ENCODE data around the gene TICAM1. TPM values are rescaled to one million over a fixed set of nuclear protein-coding genes. Genes with fewer than 3 reads are reported as not detected.

The TICAM1 gene
- total and polyA plus RNA-seq, 7 donors: 7.4 to 17.0 (median 11.4) TPM

DNA sequence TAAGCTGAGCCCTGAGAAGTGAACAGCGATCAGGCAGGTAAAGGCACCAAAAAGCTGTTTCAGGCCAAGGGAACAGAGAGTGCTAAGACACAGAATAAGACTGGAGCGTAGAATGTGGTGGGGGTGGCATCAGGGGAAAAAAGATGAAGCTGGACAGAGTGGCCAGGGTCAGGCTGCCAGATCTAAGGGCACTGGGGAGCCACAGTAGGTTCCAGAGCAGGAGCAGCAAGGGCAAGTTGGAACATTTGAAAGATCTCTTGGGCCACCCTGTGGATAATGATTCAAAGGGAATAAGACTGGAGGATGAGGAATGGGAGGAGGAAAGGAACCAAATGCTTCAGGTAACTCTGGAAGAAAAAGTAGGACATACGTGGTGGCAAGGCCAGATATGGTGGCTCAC is 42.4 kb upstream of the TICAM1 start:
- Histone ChIP-seq H3K4me3 (no peak overlapping the region), H3K4me1 (peaks cover 7% of the 10 kb centered on the region), H3K9me3 (no peaks in the 10 kb centered on the region), H3K36me3 (ENCODE audit: insufficient read depth in 1 of 2, low read depth in 1 of 2) (no peaks in the 10 kb centered on the region), H3K27ac (no peak overlapping the region), H3K27me3 (ENCODE audit: insufficient read depth in 3 of 3, low read length in 2 of 3) (no peaks in the 10 kb centered on the region)
- intact Hi-C loops (cut with DNase I): loop anchor here (1.0 to 2.0 kb wide), 2 partner anchors 36 to 157 kb away; no protein-coding TSS in a partner anchor
- DNase-seq (no peak), ATAC-seq (no peak)
- WGBS, 3 donors: 91 to 96% (median 92%) methylated on average over 3 of the region's 3 CpGs
- no peak for TF ChIP-seq CTCF (IDR thresholded peaks at IDR 0.05)

DNA sequence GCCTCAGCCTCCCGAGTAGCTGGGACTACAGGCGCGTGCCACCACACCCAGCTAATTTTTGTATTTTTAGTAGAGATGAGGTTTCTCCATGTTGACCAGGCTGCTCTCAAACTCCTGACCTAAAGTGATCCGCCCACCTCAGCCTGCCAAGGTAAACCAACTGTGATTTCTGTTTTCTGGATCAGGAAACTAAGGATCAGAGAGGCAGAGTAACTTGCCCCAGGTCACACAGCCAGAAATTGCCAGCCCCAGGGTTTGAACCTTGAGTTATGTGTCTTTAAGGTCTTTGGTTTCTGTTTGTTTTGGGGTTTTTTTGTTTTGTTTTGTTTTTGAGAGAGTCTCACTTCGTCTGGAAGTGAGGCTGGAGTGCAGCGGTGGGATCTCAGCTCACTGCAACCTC is 40.2 kb upstream of the TICAM1 start:
- no peak for ATAC-seq
- no peak for DNase-seq
- no peaks in the 10 kb centered on the region for H3K36me3 ChIP-seq (ENCODE audit: insufficient read depth in 1 of 2, low read depth in 1 of 2)
- TF ChIP-seq CTCF (IDR thresholded peaks at IDR 0.05): no peak
- intact Hi-C loops (cut with DNase I): loop anchor here (1.0 to 2.0 kb wide), 2 partner anchors 40 to 159 kb away; no protein-coding TSS in a partner anchor
- no peak overlapping the region for H3K4me3 ChIP-seq
- no peaks in the 10 kb centered on the region for H3K27me3 ChIP-seq (ENCODE audit: insufficient read depth in 3 of 3, low read length in 2 of 3)
- no peaks in the 10 kb centered on the region for H3K9me3 ChIP-seq
- WGBS, 3 donors: 68 to 91% (median 84%) methylated on average over 6 of the region's 6 CpGs
- H3K4me1 ChIP-seq: peaks cover 6% of the 10 kb centered on the region
- no peak overlapping the region for H3K27ac ChIP-seq

- 68 to 74% (median 69%) methylated on average over 9 to 10 of the region's 10 CpGs for WGBS, 3 donors
- ATAC-seq (peak; percentile 54 to 74 (median 63)), DNase-seq (peak; percentile 70 to 76)
These were observed 38.7 kb upstream of the TICAM1 start for GRCh38 chr19:4870025-4870700.

DNA sequence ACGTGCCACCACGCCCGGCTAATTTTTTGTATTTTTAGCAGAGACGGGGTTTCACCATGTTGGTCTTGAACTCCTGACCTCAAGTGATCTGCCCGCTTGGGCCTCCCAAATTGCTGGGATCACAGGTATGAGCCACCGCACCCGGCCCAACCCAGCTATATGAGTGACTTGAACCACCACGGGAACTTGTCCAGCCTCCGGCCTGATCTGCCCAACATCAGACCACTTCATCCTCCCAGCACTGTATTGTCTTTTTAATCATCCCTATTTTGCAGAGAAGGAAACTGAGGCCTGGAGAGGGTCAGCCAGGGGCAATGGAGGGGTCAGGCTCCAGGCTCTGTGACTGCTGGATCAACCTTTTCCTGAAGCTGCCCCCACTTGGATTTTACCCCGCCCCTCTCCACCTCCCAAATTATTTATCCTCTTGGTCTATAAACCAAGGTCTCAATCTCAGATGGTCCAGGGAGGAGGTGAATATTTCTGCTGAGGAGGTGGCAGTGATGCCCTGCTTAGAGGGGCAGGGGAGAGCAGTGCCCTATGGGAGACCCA is 36.8 kb upstream of the TICAM1 start:
- peak overlapping the region; percentile 89 for H3K27ac ChIP-seq
- no peaks in the 10 kb centered on the region for H3K27me3 ChIP-seq (ENCODE audit: insufficient read depth in 3 of 3, low read length in 2 of 3)
- no peak for TF ChIP-seq CTCF (IDR thresholded peaks at IDR 0.05)
- no peaks in the 10 kb centered on the region for H3K36me3 ChIP-seq (ENCODE audit: insufficient read depth in 1 of 2, low read depth in 1 of 2)
- H3K9me3 ChIP-seq: no peaks in the 10 kb centered on the region
- WGBS, 3 donors: 58 to 85% (median 66%) methylated on average over 10 of the region's 10 CpGs
- peaks cover 13% of the 10 kb centered on the region for H3K4me1 ChIP-seq
- no peak for ATAC-seq
- peak overlapping the region; percentile 88 for H3K4me3 ChIP-seq
- intact Hi-C loops (cut with DNase I): no loop called here
- DNase-seq: peak in 1 of 2 donors; percentile 49

More at GRCh38 chr19:4870025-4870700, 38.7 kb upstream of the TICAM1 start:
- Histone ChIP-seq H3K4me3 (no peak overlapping the region), H3K4me1 (peaks cover 13% of the 10 kb centered on the region), H3K27me3 (ENCODE audit: insufficient read depth in 3 of 3, low read length in 2 of 3) (no peaks in the 10 kb centered on the region), H3K9me3 (no peaks in the 10 kb centered on the region), H3K36me3 (ENCODE audit: insufficient read depth in 1 of 2, low read depth in 1 of 2) (no peaks in the 10 kb centered on the region), H3K27ac (peak overlapping the region; percentile 67)
- intact Hi-C loops (cut with DNase I): no loop called here
- TF ChIP-seq CTCF (IDR thresholded peaks at IDR 0.05): no peak
